Uterus (tissue), 2 donors: ENCODE data around the gene ATP6V0C.

Experiments used
- CTCF ChIP-seq, 4 experiments: fragments of 200-600 bp in 2 of 4; fragments of 450-650 bp in 2 of 4; sonication (generic) in 2 of 4; IDR thresholded peaks; one replicate each; pipeline ENCODE4 v1.5.1; 2016 to 2019; ENCODE audit warnings: antibody characterized with exemption in 4 of 4, mild to moderate bottlenecking in 2 of 4, moderate library complexity in 1 of 4
- POLR2A ChIP-seq, 2 donors: fragments of 450-650 bp; IDR thresholded peaks; one replicate each; pipeline ENCODE4 v1.6.1; 2016; ENCODE audit warnings: antibody characterized with exemption in 2 of 2, mild to moderate bottlenecking in 1 of 2, moderate library complexity in 1 of 2

- TF ChIP-seq POLR2A (IDR thresholded peaks at IDR 0.05): no peak
- no peak for TF ChIP-seq CTCF (IDR thresholded peaks at IDR 0.05)
Observed at GRCh38 chr16:2472885-2473445, 40.8 kb upstream of the ATP6V0C start.
